GM12878 (cell line): ENCODE data around the gene PROSER3. TPM values are rescaled to one million over a fixed set of nuclear protein-coding genes. Genes with fewer than 3 reads are reported as not detected.
"Not testable (repeated sequence)": the region's sequence is repeated elsewhere in the genome, so short reads cannot be mapped to it uniquely, and the experiment has no call there.

ENCODE experiments used
- ATAC-seq: fragments of 200-7000 bp; cut with Tn5 transposase; 3 replicates; pipeline ENCODE4 v1.9.1; 2020; ENCODE audit warnings: mild to moderate bottlenecking, moderate library complexity
- BruUV-seq: library from RNA; stranded (reverse); fragments of 400-500 nt; replicated peaks from 2 replicates; lab custom pipeline; 2021; lab: Mats Ljungman, UMichigan
- CTCF ChIA-PET: fragments of 300-600 bp; sonication (Branson Sonifier 250); formaldehyde crosslinking; extraction: SDS; loops from one replicate; lab custom pipeline; 2021; ENCODE audit warnings: inconsistent platforms; lab: Yijun Ruan, JAX
- POLR2A ChIA-PET: fragments of 350-600 bp; formaldehyde crosslinking; extraction: SDS; loops from one replicate; lab custom pipeline; 2021; ENCODE audit warnings: inconsistent platforms; lab: Charles Lee
- RAD21 ChIA-PET: fragments of 300-600 bp; sonication (Branson Sonifier 250); formaldehyde crosslinking; loops from one replicate; lab custom pipeline; 2023; ENCODE audit warnings: antibody characterized with exemption; ENCODE audit not compliant: unreplicated experiment; lab: Charles Lee
- SMC1A ChIA-PET: fragments of 300-600 bp; sonication (Branson Sonifier 250); formaldehyde crosslinking; loops from one replicate; lab custom pipeline; 2023; ENCODE audit not compliant: unreplicated experiment, uncharacterized antibody; lab: Charles Lee
- DNase-seq: peaks from one replicate; pipeline ENCODE4 v3.0.0-alpha.2; 2011; ENCODE audit warnings: low read depth, low spot score
- FAIRE-seq: peaks from 3 replicates; lab custom pipeline; 2011; peaks lifted over from hg19 to GRCh38; lab: Jason Lieb, UNC
- H2AFZ ChIP-seq: 2 replicates; pipeline ENCODE4 v1.6.0; 2011; ENCODE audit warnings: low read depth, low read length, control low read depth; ENCODE audit not compliant: control insufficient read depth
- H3K27ac ChIP-seq: 2 replicates; pipeline ENCODE4 v1.5.1; 2011; ENCODE audit warnings: control low read depth; ENCODE audit not compliant: control insufficient read depth, insufficient read depth
- H3K27me3 ChIP-seq, 2 experiments: replicated peaks in 1 of 2; 2 replicates each; pipeline versions ENCODE4 v1.6.0 to v1.6.1; 2011; ENCODE audit warnings: low read length in 1 of 2; ENCODE audit not compliant: control insufficient read depth in 2 of 2, insufficient read depth in 2 of 2
- H3K36me3 ChIP-seq, 2 experiments: 2 replicates each; pipeline ENCODE4 v1.5.1; 2011; ENCODE audit warnings: low read length in 1 of 2; ENCODE audit not compliant: control insufficient read depth in 2 of 2, insufficient read depth in 2 of 2
- H3K4me1 ChIP-seq: 2 replicates; pipeline ENCODE4 v1.6.1; 2011; ENCODE audit warnings: mild to moderate bottlenecking, low read length, moderate library complexity, mixed read lengths; ENCODE audit not compliant: control insufficient read depth, insufficient read depth
- H3K4me2 ChIP-seq: 2 replicates; pipeline ENCODE4 v1.6.0; 2011; ENCODE audit warnings: control low read depth; ENCODE audit not compliant: control insufficient read depth, insufficient read depth
- H3K4me3 ChIP-seq: fragments of 200-600 bp; sonication (generic); 2 replicates; pipeline ENCODE4 v1.5.1; 2016
- H3K79me2 ChIP-seq: 2 replicates; pipeline ENCODE4 v1.6.0; 2011; ENCODE audit warnings: low read length; ENCODE audit not compliant: control insufficient read depth, insufficient read depth
- H3K9ac ChIP-seq: 2 replicates; pipeline ENCODE4 v1.8.0; 2011; ENCODE audit warnings: low read length, control low read depth, mixed read lengths; ENCODE audit not compliant: control insufficient read depth, insufficient read depth
- H3K9me3 ChIP-seq: replicated peaks from 3 replicates; pipeline ENCODE4 v1.5.1; 2011; ENCODE audit warnings: mild to moderate bottlenecking, low read length; ENCODE audit not compliant: control insufficient read depth, insufficient read depth
- H4K20me1 ChIP-seq: 2 replicates; pipeline ENCODE4 v1.6.0; 2011; ENCODE audit not compliant: control insufficient read depth, insufficient read depth
- ASH2L ChIP-seq: fragments of 300-600, 200-600 bp; sonication (generic); IDR thresholded peaks from 2 replicates; pipeline ENCODE4 v1.6.1; 2017; ENCODE audit warnings: low read depth, mild to moderate bottlenecking, borderline replicate concordance
- ZBTB4 ChIP-seq: fragments of 450-650 bp; formaldehyde crosslinking; IDR thresholded peaks from 2 replicates; pipeline ENCODE4 v1.4.0; 2022; ENCODE audit warnings: mild to moderate bottlenecking, moderate library complexity
- WGBS: methylation state at CpG from one replicate; pipeline ENCODE4 v1.1.6; 2016; ENCODE audit warnings: low lambda C conversion rate; ENCODE audit not compliant: insufficient replicate concordance, insufficient coverage; ENCODE audit errors: missing lambda C conversion rate; 5-methylcytosine and 5-hydroxymethylcytosine counted together
- in situ Hi-C: fragments of 300-500 bp; cut with MboI; formaldehyde crosslinking; loops from 9 replicates; pipeline ENCODE4 v1.14.3; 2018; ENCODE audit warnings: mixed read lengths
- intact Hi-C: fragments of 100-400 bp; cut with micrococcal nuclease; formaldehyde crosslinking; loops from one replicate; pipeline ENCODE4 v1.14.2; 2022; ENCODE audit not compliant: unreplicated experiment
- polyA plus RNA-seq, 11 experiments: library from polyadenylated mRNA; depleted of rRNA in 4 of 11; unstranded in 6 of 11; stranded (reverse) in 5 of 11; fragments of >200 nt; fragmentation: Nextera tagmentation in 4 of 11; fragmentation: Illumina TruSeq in 1 of 11; extraction: Ambion mirVana in 4 of 11; extraction: Trizol in 1 of 11; gene quantifications; 1 replicate in 1 of 11; 2 replicates in 10 of 11; pipeline versions ENCODE4 v1.2.1 to v1.2.3, GENCODE V29; 2011 to 2016; ENCODE audit warnings: inconsistent platforms in 2 of 11, missing spikeins in 2 of 11, low read depth in 1 of 11
- total RNA-seq, 4 experiments: library from RNA; depleted of rRNA in 3 of 4; stranded (reverse); fragments of >200 nt in 3 of 4; fragmentation: Illumina TruSeq in 1 of 4; extraction: Trizol in 1 of 4; gene quantifications; 2 replicates each; pipeline versions ENCODE4 v1.2.1 to v1.2.3, GENCODE V29; 2013 to 2021

Gene PROSER3
- total and polyA plus RNA-seq, 10 of the 15 experiments (the other 5 are each of a cell fraction or from before 2014, with no cell fraction given), result 0.85 to 25.1 (median 9.6) TPM

GRCh38 chr19:35768082-35768421 is 10.1 kb downstream of the PROSER3 start (continued):
- no peak for TF ChIP-seq ZBTB4 (CRISPR knock-in tag)
- no peak for TF ChIP-seq ASH2L
- TF ChIP-seq, all 136 proteins: peak for 0

GRCh38 chr19:35772362-35772761 is 14.4 kb downstream of the PROSER3 start:
- H3K9ac ChIP-seq, H2AFZ ChIP-seq, ATAC-seq, H3K79me2 ChIP-seq, H4K20me1 ChIP-seq, H3K27me3 ChIP-seq, H3K27ac ChIP-seq, H3K9me3 ChIP-seq, in situ Hi-C loops, H3K36me3 ChIP-seq, BruUV-seq, intact Hi-C loops, H3K4me3 ChIP-seq, FAIRE-seq, H3K4me1 ChIP-seq, DNase-seq, H3K4me2 ChIP-seq: not testable (repeated sequence)
- POLR2A ChIA-PET, result interaction anchor here (0.6 to 1.9 kb wide), 2 partner anchors 10 to 32 kb away, joined by 3 to 4 read pairs; no protein-coding TSS in a partner anchor
- 93% methylated on average over 5 of the region's 5 CpGs for WGBS
- CTCF ChIA-PET, result interaction anchor here (1.5 kb wide), 1 partner anchor 78 kb away, joined by 7 read pairs; no protein-coding TSS in a partner anchor
- RAD21 ChIA-PET, result interaction anchor here (0.8 kb wide), 1 partner anchor 111 kb away, joined by 4 read pairs; no protein-coding TSS in a partner anchor
- SMC1A ChIA-PET, result interaction anchor here (0.6 to 1.3 kb wide), 3 partner anchors 58 to 216 kb away, joined by 3 to 4 read pairs (median 3); no protein-coding TSS in a partner anchor
